Hepatic stellate cell (primary cell): ENCODE data around the gene RGS1.
A peak's percentile ranks its signal among the peaks of the same experiment; 100 is the strongest.

Source experiments
- DNase-seq: peaks from one replicate; pipeline ENCODE4 v3.0.0; 2011; ENCODE audit warnings: low spot score

The RGS1 gene

GRCh38 chr1:192553741-192554140 lies 21.8 kb upstream of the RGS1 start:
- no peak for DNase-seq

GRCh38 chr1:192554904-192555303 lies 20.7 kb upstream of the RGS1 start:
- DNase-seq, result no peak

GRCh38 chr1:192555399-192555798 lies 20.2 kb upstream of the RGS1 start:
- no peak for DNase-seq

GRCh38 chr1:192557841-192558595 lies 17.6 kb upstream of the RGS1 start:
- no peak for DNase-seq

- peak; percentile 26 for DNase-seq
Observed at GRCh38 chr1:192559115-192560006, 16.2 kb upstream of the RGS1 start.

GRCh38 chr1:192561301-192561700 lies 14.3 kb upstream of the RGS1 start:
- no peak for DNase-seq

GRCh38 chr1:192563129-192563528 lies 12.4 kb upstream of the RGS1 start:
- no peak for DNase-seq

- no peak for DNase-seq
Observed at GRCh38 chr1:192564099-192564498, 11.5 kb upstream of the RGS1 start.

GRCh38 chr1:192565946-192566345 lies 9.6 kb upstream of the RGS1 start:
- no peak for DNase-seq

GRCh38 chr1:192566657-192567056 lies 8.9 kb upstream of the RGS1 start:
- DNase-seq, result no peak

GRCh38 chr1:192568063-192568462 lies 7.5 kb upstream of the RGS1 start:
- no peak for DNase-seq

GRCh38 chr1:192571668-192572067 lies 3.9 kb upstream of the RGS1 start:
- no peak for DNase-seq

GRCh38 chr1:192573499-192573898 lies 2.1 kb upstream of the RGS1 start:
- DNase-seq, result peak; percentile 14

- no peak for DNase-seq
Observed at GRCh38 chr1:192574073-192574472, 1.5 kb upstream of the RGS1 start.

- DNase-seq, result no peak
Observed at GRCh38 chr1:192576190-192577144, 894 bp downstream of the RGS1 start.

GRCh38 chr1:192577145-192578140 lies 1.9 kb downstream of the RGS1 start:
- no peak for DNase-seq

- no peak for DNase-seq
Observed at GRCh38 chr1:192578144-192578909, 2.8 kb downstream of the RGS1 start.

GRCh38 chr1:192579010-192579738 lies 3.6 kb downstream of the RGS1 start:
- DNase-seq, result no peak

GRCh38 chr1:192580351-192580962 lies 4.9 kb downstream of the RGS1 start:
- DNase-seq, result peak; percentile 8
